ENCODE measurements around the gene RAB40C.
"Not testable (repeated sequence)": the region's sequence is repeated elsewhere in the genome, so short reads cannot be mapped to it uniquely, and the experiment has no call there.

RAB40C gene

GRCh38 chr16:593807-594206 is 3.9 kb downstream of the RAB40C start:
- Histone ChIP-seq H3K27ac (peak overlapping the region; percentile 64), H3K27me3 (ENCODE audit: insufficient read depth, low read depth, severe bottlenecking) (no peaks in the 10 kb centered on the region), H3K4me3 (ENCODE audit: low read depth, low read length) (no peak overlapping the region), H3K9me3 (ENCODE audit: severe bottlenecking) (no peaks in the 10 kb centered on the region), H3K36me3 (peaks cover 29% of the 10 kb centered on the region)
- no peak for TF ChIP-seq CTCF (IDR thresholded peaks at IDR 0.05; ENCODE audit: low read depth, low read length)
- DNase-seq: no peak

- TF ChIP-seq CTCF (IDR thresholded peaks at IDR 0.05; ENCODE audit: low read depth, low read length): no peak
- DNase-seq: no peak
These were observed 5.2 kb downstream of the RAB40C start for GRCh38 chr16:595094-595528.

GRCh38 chr16:595942-596735 is 6.3 kb downstream of the RAB40C start:
- Histone ChIP-seq H3K27ac (no peak overlapping the region), H3K4me3 (ENCODE audit: low read depth, low read length) (no peak overlapping the region), H3K36me3 (peaks cover 44% of the 10 kb centered on the region), H3K27me3 (ENCODE audit: insufficient read depth, low read depth, severe bottlenecking) (no peaks in the 10 kb centered on the region), H3K9me3 (ENCODE audit: severe bottlenecking) (no peaks in the 10 kb centered on the region)
- no peak for TF ChIP-seq CTCF (IDR thresholded peaks at IDR 0.05; ENCODE audit: low read depth, low read length)
- no peak for DNase-seq

More at GRCh38 chr16:595094-595528, 5.2 kb downstream of the RAB40C start:
- no peak overlapping the region for H3K4me3 ChIP-seq (ENCODE audit: low read depth, low read length)
- no peaks in the 10 kb centered on the region for H3K27me3 ChIP-seq (ENCODE audit: insufficient read depth, low read depth, severe bottlenecking)
- H3K9me3 ChIP-seq (ENCODE audit: severe bottlenecking): no peaks in the 10 kb centered on the region
- H3K27ac ChIP-seq: no peak overlapping the region
- H3K36me3 ChIP-seq: peaks cover 37% of the 10 kb centered on the region

GRCh38 chr16:596736-597060 is 6.8 kb downstream of the RAB40C start:
- H3K27ac ChIP-seq: no peak overlapping the region
- TF ChIP-seq CTCF (IDR thresholded peaks at IDR 0.05; ENCODE audit: low read depth, low read length): no peak
- H3K9me3 ChIP-seq (ENCODE audit: severe bottlenecking): no peaks in the 10 kb centered on the region
- no peak for DNase-seq
- no peak overlapping the region for H3K4me3 ChIP-seq (ENCODE audit: low read depth, low read length)
- no peaks in the 10 kb centered on the region for H3K27me3 ChIP-seq (ENCODE audit: insufficient read depth, low read depth, severe bottlenecking)
- peaks cover 48% of the 10 kb centered on the region for H3K36me3 ChIP-seq

GRCh38 chr16:597655-598054 is 7.8 kb downstream of the RAB40C start:
- H3K4me3 ChIP-seq (ENCODE audit: low read depth, low read length); H3K9me3 ChIP-seq (ENCODE audit: severe bottlenecking); H3K27me3 ChIP-seq (ENCODE audit: insufficient read depth, low read depth, severe bottlenecking); H3K27ac ChIP-seq; DNase-seq: not testable (repeated sequence)
- H3K36me3 ChIP-seq: peaks cover 48% of the 10 kb centered on the region

GRCh38 chr16:598823-599739 is 9.2 kb downstream of the RAB40C start:
- Histone ChIP-seq H3K4me3 (ENCODE audit: low read depth, low read length) (no peak overlapping the region), H3K27me3 (ENCODE audit: insufficient read depth, low read depth, severe bottlenecking) (no peaks in the 10 kb centered on the region), H3K36me3 (peaks cover 46% of the 10 kb centered on the region), H3K9me3 (ENCODE audit: severe bottlenecking) (peaks cover 11% of the 10 kb centered on the region), H3K27ac (no peak overlapping the region)
- DNase-seq: no peak
- no peak for TF ChIP-seq CTCF (IDR thresholded peaks at IDR 0.05; ENCODE audit: low read depth, low read length)
